ENCODE measurements around the gene ANTXR2. TPM values are rescaled to one million over a fixed set of nuclear protein-coding genes. Genes with fewer than 3 reads are reported as not detected.
"Not testable (repeated sequence)": the region's sequence is repeated elsewhere in the genome, so short reads cannot be mapped to it uniquely, and the experiment has no call there.

ANTXR2 gene
- total RNA-seq, 6 experiments from 2014 or later, result 24.5 to 86.0 (median 33.7) TPM

- peaks cover 0 to 8% (median 0%) of the 10 kb centered on the region in 4 donors for H3K36me3 ChIP-seq
- ATAC-seq (peak in 1 of 4 donors; percentile 26), DNase-seq (no peak)
- H3K27ac ChIP-seq, result no peak overlapping the region
- TF ChIP-seq CTCF (IDR thresholded peaks at IDR 0.05) (no peak), POLR2A (IDR thresholded peaks at IDR 0.05) (no peak)
- no peak overlapping the region for H3K4me3 ChIP-seq
- intact Hi-C loops (cut with DNase I), result no loop called here
- WGBS (ENCODE audit: insufficient coverage, low coverage, low lambda C conversion rate, missing lambda C conversion rate), result 63% methylated on average over 3 of the region's 3 CpGs
- H3K9me3 ChIP-seq, result no peaks in the 10 kb centered on the region
- no peaks in the 10 kb centered on the region for H3K27me3 ChIP-seq
- H3K4me1 ChIP-seq, result peaks cover 0 to 11% (median 0%) of the 10 kb centered on the region in 4 donors
These were observed 65.3 kb downstream of the ANTXR2 start for GRCh38 chr4:80007745-80008149.

GRCh38 chr4:80006935-80007744 lies 65.9 kb downstream of the ANTXR2 start:
- DNase-seq (no peak), ATAC-seq (peak; percentile 82 to 95 (median 90))
- Histone ChIP-seq H3K27me3 (no peaks in the 10 kb centered on the region), H3K4me3 (no peak overlapping the region), H3K9me3 (no peaks in the 10 kb centered on the region), H3K36me3 (peaks cover 0 to 8% (median 0%) of the 10 kb centered on the region in 4 donors), H3K27ac (no peak overlapping the region), H3K4me1 (peaks cover 0 to 11% (median 0%) of the 10 kb centered on the region in 4 donors)
- 19% methylated on average over 5 of the region's 5 CpGs for WGBS (ENCODE audit: insufficient coverage, low coverage, low lambda C conversion rate, missing lambda C conversion rate)
- intact Hi-C loops (cut with DNase I), result no loop called here
- no peak for TF ChIP-seq CTCF (IDR thresholded peaks at IDR 0.05)
- no peak for TF ChIP-seq POLR2A (IDR thresholded peaks at IDR 0.05)

GRCh38 chr4:80005863-80006262 lies 67.2 kb downstream of the ANTXR2 start:
- no peaks in the 10 kb centered on the region for H3K9me3 ChIP-seq
- no peaks in the 10 kb centered on the region for H3K27me3 ChIP-seq
- intact Hi-C loops (cut with DNase I), result no loop called here
- DNase-seq (no peak), ATAC-seq (peak in 1 of 4 donors; percentile 43)
- peaks cover 0 to 11% (median 0%) of the 10 kb centered on the region in 4 donors for H3K4me1 ChIP-seq
- H3K4me3 ChIP-seq, result no peak overlapping the region
- no peak for TF ChIP-seq CTCF (IDR thresholded peaks at IDR 0.05)
- no peak for TF ChIP-seq POLR2A (IDR thresholded peaks at IDR 0.05)
- no peak overlapping the region for H3K27ac ChIP-seq
- peaks cover 0 to 8% (median 0%) of the 10 kb centered on the region in 4 donors for H3K36me3 ChIP-seq
- 70% methylated on average over 3 of the region's 3 CpGs for WGBS (ENCODE audit: insufficient coverage, low coverage, low lambda C conversion rate, missing lambda C conversion rate)

- no peak overlapping the region for H3K4me3 ChIP-seq
- peaks cover 0 to 8% (median 0%) of the 10 kb centered on the region in 4 donors for H3K36me3 ChIP-seq
- no peak overlapping the region for H3K27ac ChIP-seq
- ATAC-seq, result no peak
- peaks cover 0 to 11% (median 0%) of the 10 kb centered on the region in 4 donors for H3K4me1 ChIP-seq
- no peak for DNase-seq
- no peaks in the 10 kb centered on the region for H3K9me3 ChIP-seq
- H3K27me3 ChIP-seq, result no peaks in the 10 kb centered on the region
- TF ChIP-seq CTCF (IDR thresholded peaks at IDR 0.05) (no peak), POLR2A (IDR thresholded peaks at IDR 0.05) (no peak)
- intact Hi-C loops (cut with DNase I), result no loop called here
These were observed 68.7 kb downstream of the ANTXR2 start for GRCh38 chr4:80004319-80004718.

GRCh38 chr4:80002559-80002958 lies 70.5 kb downstream of the ANTXR2 start:
- ATAC-seq; H3K36me3 ChIP-seq; H3K27me3 ChIP-seq; intact Hi-C loops (cut with DNase I); H3K4me1 ChIP-seq; H3K27ac ChIP-seq; H3K4me3 ChIP-seq; H3K9me3 ChIP-seq; DNase-seq: not testable (repeated sequence)
- WGBS (ENCODE audit: insufficient coverage, low coverage, low lambda C conversion rate, missing lambda C conversion rate), result no CpG with 5 or more reads among the region's 1 CpG

GRCh38 chr4:79999048-79999447 lies 74.0 kb downstream of the ANTXR2 start:
- DNase-seq; H3K9me3 ChIP-seq; H3K36me3 ChIP-seq; H3K27me3 ChIP-seq; H3K4me1 ChIP-seq; ATAC-seq; intact Hi-C loops (cut with DNase I); H3K4me3 ChIP-seq; H3K27ac ChIP-seq: not testable (repeated sequence)
- WGBS (ENCODE audit: insufficient coverage, low coverage, low lambda C conversion rate, missing lambda C conversion rate), result 100% methylated on average over 1 of the region's 3 CpGs

Data from right lobe of liver (tissue), 6 donors.